Prostate gland (tissue), 2 donors: ENCODE measurements around the gene NEDD9. TPM values are rescaled to one million over a fixed set of nuclear protein-coding genes. Genes with fewer than 3 reads are reported as not detected.

ENCODE experiments used
- DNase-seq: peaks from one replicate; pipeline ENCODE4 v3.0.0-alpha.2; 2019; ENCODE audit warnings: low spot score
- H3K27ac ChIP-seq, 2 donors: fragments of 200-600 bp; sonication (generic); 2 replicates each; pipeline ENCODE4 v1.5.1; 2017 to 2019
- H3K27me3 ChIP-seq: fragments of 200-600 bp; sonication (generic); replicated peaks from 2 replicates; pipeline ENCODE4 v1.5.1; 2019; ENCODE audit not compliant: insufficient read depth
- H3K36me3 ChIP-seq, 2 donors: fragments of 200-600 bp; sonication (generic); 1 replicate in 1 of 2; 2 replicates in 1 of 2; pipeline versions ENCODE4 v1.5.1 to v1.8.1; 2017 to 2019
- H3K4me1 ChIP-seq: fragments of 200-600 bp; sonication (generic); replicated peaks from 2 replicates; pipeline ENCODE4 v1.5.1; 2019
- H3K4me3 ChIP-seq, 2 donors: fragments of 200-600 bp; sonication (generic); 2 replicates each; pipeline ENCODE4 v1.5.1; 2017 to 2019
- H3K9me3 ChIP-seq: fragments of 200-600 bp; sonication (generic); 2 replicates; pipeline ENCODE4 v1.5.1; 2017
- POLR2A ChIP-seq: fragments of 450-650 bp; IDR thresholded peaks from one replicate; pipeline ENCODE4 v1.6.1; 2016; ENCODE audit warnings: antibody characterized with exemption, mild to moderate bottlenecking
- POLR2AphosphoS5 ChIP-seq: sonication (generic); formaldehyde crosslinking; IDR thresholded peaks from one replicate; pipeline ENCODE4 v1.6.1; 2017; ENCODE audit warnings: antibody characterized with exemption
- intact Hi-C: fragments of 100-400 bp; cut with DNase I; formaldehyde crosslinking; loops from one replicate; pipeline ENCODE4 v1.14.2; 2022
- small RNA-seq, 2 donors: library from RNA; depleted of rRNA; stranded (forward); fragments of <200 nt; gene quantifications; one replicate each; pipeline ENCODE3, GENCODE V24; 2016
- total RNA-seq, 2 donors: library from RNA; depleted of rRNA; stranded (reverse); fragments of >200 nt; gene quantifications; one replicate each; pipeline ENCODE4 v1.1.0, GENCODE V29; 2016
- TF ChIP-seq, protein P1 (sequence below), 4 experiments: fragments of 200-600 bp in 2 of 4; fragments of 450-650 bp in 2 of 4; sonication (generic) in 2 of 4; IDR thresholded peaks; 1 replicate in 3 of 4; 2 replicates in 1 of 4; pipeline ENCODE4 v1.5.1; 2016 to 2019; ENCODE audit warnings: antibody characterized with exemption in 4 of 4, mild to moderate bottlenecking in 2 of 4, moderate library complexity in 2 of 4

Gene NEDD9
- total RNA-seq, 2 donors from 2014 or later: 51.1 to 72.1 TPM

DNA sequence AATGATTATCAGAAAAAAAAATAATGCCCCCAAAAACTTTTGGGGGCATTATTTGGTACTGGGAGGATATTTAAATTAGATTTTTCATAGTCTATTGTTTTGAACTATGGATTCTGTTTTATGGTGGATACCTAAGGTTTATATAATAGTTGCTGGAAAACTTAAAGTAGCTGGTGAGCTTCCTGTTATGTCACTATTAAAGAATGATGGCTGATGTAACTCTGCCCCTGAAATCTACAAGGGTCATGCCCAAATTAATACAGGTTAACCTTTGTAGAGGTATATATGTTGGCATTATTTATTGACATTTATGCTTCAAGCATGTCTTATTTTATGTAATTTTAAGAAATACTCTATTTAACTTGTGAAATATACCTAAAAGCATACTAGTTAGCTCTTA lies 95.7 kb downstream of the NEDD9 start:
- Histone ChIP-seq H3K4me1 (no peaks in the 10 kb centered on the region), H3K27me3 (no peaks in the 10 kb centered on the region), H3K36me3 (no peaks in the 10 kb centered on the region), H3K27ac (no peak overlapping the region), H3K9me3 (no peaks in the 10 kb centered on the region), H3K4me3 (no peak overlapping the region)
- TF ChIP-seq POLR2AphosphoS5: no peak
- TF ChIP-seq, protein P1, sequence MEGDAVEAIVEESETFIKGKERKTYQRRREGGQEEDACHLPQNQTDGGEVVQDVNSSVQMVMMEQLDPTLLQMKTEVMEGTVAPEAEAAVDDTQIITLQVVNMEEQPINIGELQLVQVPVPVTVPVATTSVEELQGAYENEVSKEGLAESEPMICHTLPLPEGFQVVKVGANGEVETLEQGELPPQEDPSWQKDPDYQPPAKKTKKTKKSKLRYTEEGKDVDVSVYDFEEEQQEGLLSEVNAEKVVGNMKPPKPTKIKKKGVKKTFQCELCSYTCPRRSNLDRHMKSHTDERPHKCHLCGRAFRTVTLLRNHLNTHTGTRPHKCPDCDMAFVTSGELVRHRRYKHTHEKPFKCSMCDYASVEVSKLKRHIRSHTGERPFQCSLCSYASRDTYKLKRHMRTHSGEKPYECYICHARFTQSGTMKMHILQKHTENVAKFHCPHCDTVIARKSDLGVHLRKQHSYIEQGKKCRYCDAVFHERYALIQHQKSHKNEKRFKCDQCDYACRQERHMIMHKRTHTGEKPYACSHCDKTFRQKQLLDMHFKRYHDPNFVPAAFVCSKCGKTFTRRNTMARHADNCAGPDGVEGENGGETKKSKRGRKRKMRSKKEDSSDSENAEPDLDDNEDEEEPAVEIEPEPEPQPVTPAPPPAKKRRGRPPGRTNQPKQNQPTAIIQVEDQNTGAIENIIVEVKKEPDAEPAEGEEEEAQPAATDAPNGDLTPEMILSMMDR (IDR thresholded peaks at IDR 0.05): no peak
- no peak for TF ChIP-seq POLR2A
- DNase-seq: no peak
- intact Hi-C loops: no loop called here

Small RNA genes lying within 50 kb of the gene (small RNA-seq; reads per million reads assigned to genes)
- gene AL136139.1: 0 reads per million in 2 donors

Other genes with a start within 250 kb of the NEDD9 start
- 10 to 100 TPM; 15.5 to 17.9 TPM for gene ELOVL2, start 188.4 kb downstream of the NEDD9 start, total RNA-seq
- 1 to 10 TPM; 4.4 to 7.2 TPM for gene SMIM13, start 138.8 kb downstream of the NEDD9 start, total RNA-seq
- gene ERVFRD-1, start 120.9 kb downstream of the NEDD9 start, total RNA-seq: not detected